ENCODE measurements around the gene CATSPERE. TPM values are rescaled to one million over a fixed set of nuclear protein-coding genes. Genes with fewer than 3 reads are reported as not detected.

Gene CATSPERE
- polyA plus RNA-seq, 6 donors from 2014 or later: 0.16 to 1.5 (median 0.91) TPM

DNA sequence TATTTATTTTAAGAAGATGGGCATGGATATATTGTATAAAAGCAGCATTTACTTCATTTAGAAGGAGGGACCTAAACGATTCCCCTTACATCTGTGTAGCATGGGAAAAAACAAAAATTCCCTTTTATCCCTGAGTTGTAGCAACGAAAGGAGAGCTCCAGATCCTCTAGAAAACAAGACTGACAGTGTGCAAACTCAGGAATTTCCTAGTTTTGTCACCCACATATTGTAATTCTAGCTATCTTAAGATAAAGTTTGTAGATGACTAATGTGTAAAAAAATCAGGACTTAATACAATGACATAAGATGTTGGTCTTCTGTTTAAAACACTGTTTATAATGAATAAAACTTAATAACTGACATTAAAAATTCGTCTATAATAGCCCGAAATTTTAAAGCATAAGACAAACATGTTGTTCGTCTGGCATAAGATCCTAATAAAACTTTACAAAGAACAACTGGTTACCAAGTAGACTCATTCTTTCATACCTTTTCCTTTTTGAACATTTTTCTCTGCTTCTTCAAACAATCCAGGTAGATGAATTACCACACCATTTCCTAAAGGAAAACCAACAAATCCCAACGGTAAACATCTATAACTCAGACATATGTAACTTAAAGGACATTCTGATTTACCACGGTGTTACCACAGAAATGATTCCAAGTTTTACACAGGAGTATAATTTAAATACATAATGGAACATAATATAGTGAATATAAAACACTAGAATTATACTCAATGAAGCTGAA lies 24.6 kb upstream of the CATSPERE start:
- Mint-ChIP-seq H3K27me3 (no peaks in the 10 kb centered on the region), H3K27ac (no peak overlapping the region), H3K9me3 (no peaks in the 10 kb centered on the region), H3K36me3 (peaks cover 10 to 19% of the 10 kb centered on the region in 2 donors), H3K4me3 (no peak overlapping the region), H3K4me1 (peaks cover 8 to 12% (median 12%) of the 10 kb centered on the region in 3 donors)
- no peak for ATAC-seq (ENCODE audit: low read depth in 2 of 2)
- no peak for DNase-seq

DNA sequence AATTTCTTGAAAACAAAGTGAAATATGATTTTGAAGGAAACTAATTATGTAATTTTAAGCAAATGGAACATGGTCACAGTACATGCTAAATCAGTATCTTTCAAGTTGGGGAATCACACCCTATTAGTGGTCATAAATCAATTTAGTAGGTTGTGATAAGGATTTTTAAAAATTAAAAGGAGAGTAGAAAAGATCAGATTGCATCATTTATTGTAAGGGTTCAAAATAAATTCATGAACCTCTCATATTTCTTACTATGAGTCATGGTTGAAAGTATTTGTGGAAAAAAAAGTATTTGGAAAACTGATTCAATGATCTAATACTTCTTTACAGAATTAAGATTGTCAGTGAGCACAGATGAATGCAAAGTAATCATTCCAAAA lies 24.0 kb upstream of the CATSPERE start:
- no peak for ATAC-seq (ENCODE audit: low read depth in 2 of 2)
- Mint-ChIP-seq H3K27ac (no peak overlapping the region), H3K4me1 (peaks cover 8 to 12% (median 12%) of the 10 kb centered on the region in 3 donors), H3K27me3 (no peaks in the 10 kb centered on the region), H3K9me3 (no peaks in the 10 kb centered on the region), H3K4me3 (no peak overlapping the region), H3K36me3 (peaks cover 10 to 19% of the 10 kb centered on the region in 2 donors)
- no peak for DNase-seq

DNA sequence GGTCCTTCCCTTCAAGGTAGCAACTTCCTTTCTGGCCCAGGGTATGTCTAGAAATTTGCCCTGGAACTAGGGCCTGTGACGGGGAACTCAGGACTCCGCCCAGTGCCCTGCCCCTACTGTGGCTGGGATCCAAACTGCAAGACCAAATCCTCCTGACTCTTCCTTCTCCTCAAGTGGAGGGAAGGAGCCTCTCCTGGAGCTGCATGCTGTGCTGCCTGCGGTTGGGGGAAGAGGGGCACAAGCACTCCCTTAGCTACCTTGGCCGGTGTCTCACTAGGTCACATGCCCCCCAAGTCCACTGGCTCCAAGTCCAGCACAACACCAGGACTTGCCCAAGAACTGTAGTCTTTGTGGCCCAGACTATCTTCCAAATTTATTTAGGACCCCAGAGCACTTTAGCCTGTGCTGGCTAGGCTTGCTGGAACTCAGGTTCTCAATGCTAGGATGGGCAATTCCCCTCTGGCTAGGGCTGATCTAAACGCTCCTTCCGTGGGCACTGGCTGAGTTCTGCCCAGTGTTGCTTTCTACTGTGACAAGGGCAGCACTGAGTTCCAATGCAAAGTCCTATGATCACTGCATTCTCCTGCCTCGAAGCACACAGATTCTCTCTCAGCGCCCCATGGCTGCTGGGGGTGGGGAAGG lies 21.6 kb upstream of the CATSPERE start:
- peak overlapping the region in 2 of 6 donors; percentile 63 to 69 for H3K27ac Mint-ChIP-seq
- H3K4me3 Mint-ChIP-seq: no peak overlapping the region
- H3K27me3 Mint-ChIP-seq: no peaks in the 10 kb centered on the region
- DNase-seq: no peak
- no peak for ATAC-seq (ENCODE audit: low read depth in 2 of 2)
- H3K9me3 Mint-ChIP-seq: no peaks in the 10 kb centered on the region
- H3K36me3 Mint-ChIP-seq: peaks cover 10 to 15% of the 10 kb centered on the region in 2 donors
- peaks cover 12 to 16% (median 16%) of the 10 kb centered on the region in 3 donors for H3K4me1 Mint-ChIP-seq

DNA sequence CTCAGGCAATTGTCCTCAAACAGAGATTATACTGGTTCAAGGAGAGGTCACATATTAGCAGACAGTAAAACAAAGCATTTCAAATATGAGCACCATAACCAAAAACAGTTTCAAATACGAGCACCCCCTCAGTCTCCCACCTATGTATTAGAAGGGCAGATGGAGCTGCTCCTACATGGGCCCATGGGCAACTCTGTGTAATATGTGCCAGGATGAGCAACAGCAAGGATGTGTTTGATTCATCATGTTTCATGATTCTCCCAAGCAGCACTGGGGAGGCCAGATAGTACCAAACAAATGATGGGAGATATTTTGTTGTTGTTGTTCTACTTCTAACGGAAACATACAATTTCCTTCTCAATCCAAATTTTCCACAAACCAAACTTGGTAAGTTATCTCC lies 18.2 kb upstream of the CATSPERE start:
- ATAC-seq (ENCODE audit: low read depth in 2 of 2): no peak
- no peak overlapping the region for H3K27ac Mint-ChIP-seq
- no peaks in the 10 kb centered on the region for H3K36me3 Mint-ChIP-seq
- no peaks in the 10 kb centered on the region for H3K27me3 Mint-ChIP-seq
- H3K4me3 Mint-ChIP-seq: no peak overlapping the region
- peaks cover 37 to 42% (median 39%) of the 10 kb centered on the region in 3 donors for H3K4me1 Mint-ChIP-seq
- no peaks in the 10 kb centered on the region for H3K9me3 Mint-ChIP-seq
- no peak for DNase-seq

DNA sequence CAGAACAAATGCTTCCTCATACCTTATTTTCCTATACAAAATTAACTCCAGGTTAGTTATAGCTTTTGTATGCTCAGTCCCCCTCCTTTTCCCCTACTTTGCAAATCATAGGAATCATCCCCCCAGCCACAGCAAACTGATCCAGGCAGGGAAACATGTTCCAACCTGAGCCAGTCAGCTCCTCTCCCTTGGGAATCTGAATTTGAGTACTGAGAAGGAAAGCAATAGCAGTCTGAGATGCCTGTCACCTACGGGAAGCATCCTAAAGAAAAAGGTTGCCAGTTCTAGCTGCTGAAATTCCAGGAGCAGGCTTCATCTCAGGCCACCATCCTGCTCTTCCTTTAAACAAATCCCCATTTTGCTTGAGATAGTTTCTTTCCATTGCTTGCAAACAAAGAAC lies 16.2 kb upstream of the CATSPERE start:
- DNase-seq (no peak), ATAC-seq (ENCODE audit: low read depth in 2 of 2) (no peak)
- Mint-ChIP-seq H3K27ac (peak overlapping the region in 4 of 6 donors; percentile 16 to 53 (median 34)), H3K4me1 (peaks cover 33 to 48% (median 39%) of the 10 kb centered on the region in 3 donors), H3K36me3 (no peaks in the 10 kb centered on the region), H3K4me3 (no peak overlapping the region), H3K27me3 (no peaks in the 10 kb centered on the region), H3K9me3 (no peaks in the 10 kb centered on the region)

DNA sequence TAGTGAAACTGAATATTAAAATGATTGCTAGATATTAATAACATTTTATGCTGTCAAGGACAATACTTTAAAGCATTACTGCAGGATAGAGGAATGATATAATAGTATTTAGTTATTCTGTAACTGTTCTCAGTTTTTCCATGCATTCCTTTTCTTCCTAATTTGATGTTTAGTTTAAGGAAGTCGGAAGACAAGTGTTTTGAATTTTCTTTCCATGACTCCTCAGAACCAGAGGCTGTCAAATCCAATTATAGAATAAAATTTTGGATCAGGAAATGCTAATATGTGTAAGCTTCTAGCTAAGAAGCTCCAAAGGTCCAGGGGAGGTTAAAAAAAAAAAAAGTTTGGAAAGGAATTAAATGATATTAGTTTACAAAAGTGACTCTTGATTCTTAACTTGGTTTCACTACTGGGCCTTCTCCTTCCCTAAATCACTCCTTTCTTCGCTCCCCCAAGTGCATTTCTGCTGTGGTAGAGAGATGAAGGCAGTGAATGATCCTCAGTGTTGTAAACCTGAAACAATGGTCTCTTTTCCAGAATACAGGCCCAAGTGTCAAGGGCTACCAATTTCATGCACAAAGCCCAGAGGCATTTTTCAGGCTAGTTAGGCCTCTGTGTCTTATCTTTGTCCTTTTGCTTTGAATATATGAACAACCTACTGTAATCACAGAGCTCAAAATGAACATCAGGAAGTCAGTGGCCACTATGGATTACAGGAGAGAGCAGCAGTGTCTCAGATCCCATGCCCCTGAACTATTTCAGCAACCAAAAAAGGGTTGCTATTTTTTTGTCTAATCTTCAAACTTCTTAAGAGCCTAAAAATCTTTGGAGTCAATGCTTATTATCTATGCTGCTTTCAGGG lies 15.5 kb upstream of the CATSPERE start:
- H3K27me3 Mint-ChIP-seq: no peaks in the 10 kb centered on the region
- H3K9me3 Mint-ChIP-seq: no peaks in the 10 kb centered on the region
- H3K4me3 Mint-ChIP-seq: peak overlapping the region in 1 of 8 donors; percentile 55
- H3K27ac Mint-ChIP-seq: peak overlapping the region in 4 of 6 donors; percentile 4 to 88 (median 54)
- no peak for ATAC-seq (ENCODE audit: low read depth in 2 of 2)
- no peak for DNase-seq
- peaks cover 40 to 54% (median 46%) of the 10 kb centered on the region in 3 donors for H3K4me1 Mint-ChIP-seq
- H3K36me3 Mint-ChIP-seq: no peaks in the 10 kb centered on the region

DNA sequence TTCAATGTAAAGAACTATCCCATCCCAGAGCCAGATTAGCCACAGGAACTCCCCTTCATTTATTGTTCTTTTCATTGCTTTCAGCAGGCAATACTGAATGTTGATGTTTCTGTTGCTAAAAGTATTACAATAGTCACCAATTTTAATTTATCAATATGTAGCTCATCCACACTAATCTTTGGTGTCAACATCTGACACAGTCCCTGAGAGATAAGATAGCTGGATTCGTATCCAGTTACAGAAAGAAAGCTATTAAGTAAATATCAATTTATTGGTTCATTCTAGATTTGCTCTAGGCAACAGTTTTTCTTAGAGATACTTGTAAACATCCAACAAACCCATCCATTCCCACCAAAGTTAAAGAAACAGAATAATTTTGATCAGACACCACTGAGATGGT lies 14.0 kb upstream of the CATSPERE start:
- Mint-ChIP-seq H3K36me3 (no peaks in the 10 kb centered on the region), H3K4me3 (no peak overlapping the region), H3K27ac (no peak overlapping the region), H3K27me3 (no peaks in the 10 kb centered on the region), H3K9me3 (peaks cover 0 to under 1% (median 0%) of the 10 kb centered on the region in 7 donors), H3K4me1 (peaks cover 46 to 59% (median 47%) of the 10 kb centered on the region in 3 donors)
- DNase-seq (no peak), ATAC-seq (ENCODE audit: low read depth in 2 of 2) (no peak)

DNA sequence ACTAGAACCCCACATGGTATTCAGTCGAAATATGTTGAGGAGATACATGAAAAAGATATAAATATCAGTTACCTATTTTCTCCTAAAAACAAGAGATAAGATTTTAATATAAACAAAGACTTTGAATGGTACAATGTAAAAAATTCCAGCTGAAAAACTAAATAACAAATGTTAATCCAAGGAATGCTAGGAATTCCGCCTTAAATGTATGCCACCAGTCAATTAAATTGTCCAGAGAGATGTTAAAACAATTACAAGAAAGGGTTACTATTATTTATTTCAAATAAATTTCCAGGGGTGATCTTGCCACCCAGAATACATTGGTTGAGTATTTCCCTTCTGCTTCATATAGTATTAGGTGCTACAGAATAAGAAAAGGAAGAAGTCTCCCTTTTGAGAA lies 13.5 kb upstream of the CATSPERE start:
- Mint-ChIP-seq H3K9me3 (peaks cover 0 to 4% (median 0%) of the 10 kb centered on the region in 7 donors), H3K27ac (peak overlapping the region in 1 of 6 donors; percentile 39), H3K27me3 (no peaks in the 10 kb centered on the region), H3K4me3 (no peak overlapping the region), H3K36me3 (no peaks in the 10 kb centered on the region), H3K4me1 (peaks cover 51 to 62% (median 51%) of the 10 kb centered on the region in 3 donors)
- DNase-seq (no peak), ATAC-seq (ENCODE audit: low read depth in 2 of 2) (no peak)

DNA sequence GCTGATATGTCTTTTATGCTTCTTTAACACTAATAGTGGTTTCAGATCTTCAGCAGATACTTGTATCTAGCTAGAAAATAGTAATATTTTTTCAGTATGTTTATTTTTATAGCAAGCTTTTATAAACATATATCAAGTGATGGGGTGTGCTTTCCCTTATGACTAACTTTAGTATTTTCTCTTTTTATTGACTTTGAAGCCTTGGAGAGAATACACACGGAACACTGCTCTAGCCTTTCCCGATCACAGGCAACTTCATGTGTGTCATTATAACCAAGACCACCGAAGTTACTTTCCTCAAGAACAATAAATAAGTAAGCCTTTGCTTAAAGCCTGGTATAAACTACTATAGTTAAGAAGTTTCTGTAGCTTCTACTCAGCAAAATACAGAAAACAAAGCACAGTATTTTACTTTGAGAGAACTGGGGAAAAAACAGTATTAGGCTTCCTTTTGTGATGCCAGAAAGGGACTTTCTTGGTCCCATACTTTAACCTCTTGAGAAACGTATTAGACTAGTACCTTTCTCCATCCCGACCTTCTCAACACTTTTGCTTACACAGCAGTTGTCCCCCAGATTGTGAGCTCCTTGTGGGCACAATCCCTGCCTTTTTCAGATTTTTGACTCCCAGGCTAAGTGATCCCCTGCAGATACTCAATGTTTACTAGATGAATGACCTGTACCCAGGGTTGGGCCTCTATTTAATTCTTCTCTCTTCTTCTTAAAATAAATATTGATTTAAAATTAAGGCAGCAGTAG lies 12.6 kb upstream of the CATSPERE start:
- Mint-ChIP-seq H3K27me3 (no peaks in the 10 kb centered on the region), H3K36me3 (no peaks in the 10 kb centered on the region)
- DNase-seq: no peak

DNA sequence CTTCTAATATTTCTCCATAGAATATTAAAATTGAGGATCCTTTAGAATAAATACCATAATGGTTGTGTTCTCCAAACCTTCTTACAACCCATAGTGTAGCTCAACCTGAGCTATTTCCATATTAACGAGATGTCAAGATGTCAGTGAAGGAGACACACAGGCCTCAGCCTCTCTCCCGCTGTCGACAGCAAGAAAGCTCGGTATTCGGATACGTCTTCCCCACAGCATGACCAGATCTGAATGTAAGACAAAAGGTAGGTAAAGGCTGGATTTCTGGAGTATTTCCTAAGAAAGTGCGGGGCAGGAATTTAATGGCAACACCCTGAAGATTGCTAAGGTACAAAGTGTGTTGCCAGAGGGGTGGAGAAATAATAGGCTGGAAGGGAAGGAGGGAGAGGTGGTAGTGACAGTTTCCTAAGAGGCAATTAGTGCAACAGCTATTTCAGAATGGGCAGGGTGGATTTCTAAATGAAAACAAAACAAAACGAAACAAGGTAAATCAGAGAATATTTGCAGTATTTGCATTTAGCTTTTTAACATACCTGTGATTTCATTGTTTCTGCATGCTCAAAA lies 11.1 kb upstream of the CATSPERE start:
- Mint-ChIP-seq H3K9me3 (peaks cover 0 to 4% (median 0%) of the 10 kb centered on the region in 7 donors), H3K36me3 (no peaks in the 10 kb centered on the region), H3K27me3 (no peaks in the 10 kb centered on the region), H3K27ac (peak overlapping the region in 5 of 6 donors; percentile 58 to 99 (median 97)), H3K4me1 (peaks cover 43 to 55% (median 54%) of the 10 kb centered on the region in 3 donors), H3K4me3 (peak overlapping the region; percentile 67 to 96 (median 94))
- ATAC-seq (ENCODE audit: low read depth in 2 of 2) (no peak), DNase-seq (no peak)

More for the DNA sequence above, 12.6 kb upstream of the CATSPERE start:
- Mint-ChIP-seq H3K4me3 (peak overlapping the region in 1 of 8 donors; percentile 37), H3K4me1 (peaks cover 47 to 58% (median 53%) of the 10 kb centered on the region in 3 donors), H3K27ac (no peak overlapping the region), H3K9me3 (peaks cover 0 to 4% (median 0%) of the 10 kb centered on the region in 7 donors)
- no peak for ATAC-seq (ENCODE audit: low read depth in 2 of 2)

DNA sequence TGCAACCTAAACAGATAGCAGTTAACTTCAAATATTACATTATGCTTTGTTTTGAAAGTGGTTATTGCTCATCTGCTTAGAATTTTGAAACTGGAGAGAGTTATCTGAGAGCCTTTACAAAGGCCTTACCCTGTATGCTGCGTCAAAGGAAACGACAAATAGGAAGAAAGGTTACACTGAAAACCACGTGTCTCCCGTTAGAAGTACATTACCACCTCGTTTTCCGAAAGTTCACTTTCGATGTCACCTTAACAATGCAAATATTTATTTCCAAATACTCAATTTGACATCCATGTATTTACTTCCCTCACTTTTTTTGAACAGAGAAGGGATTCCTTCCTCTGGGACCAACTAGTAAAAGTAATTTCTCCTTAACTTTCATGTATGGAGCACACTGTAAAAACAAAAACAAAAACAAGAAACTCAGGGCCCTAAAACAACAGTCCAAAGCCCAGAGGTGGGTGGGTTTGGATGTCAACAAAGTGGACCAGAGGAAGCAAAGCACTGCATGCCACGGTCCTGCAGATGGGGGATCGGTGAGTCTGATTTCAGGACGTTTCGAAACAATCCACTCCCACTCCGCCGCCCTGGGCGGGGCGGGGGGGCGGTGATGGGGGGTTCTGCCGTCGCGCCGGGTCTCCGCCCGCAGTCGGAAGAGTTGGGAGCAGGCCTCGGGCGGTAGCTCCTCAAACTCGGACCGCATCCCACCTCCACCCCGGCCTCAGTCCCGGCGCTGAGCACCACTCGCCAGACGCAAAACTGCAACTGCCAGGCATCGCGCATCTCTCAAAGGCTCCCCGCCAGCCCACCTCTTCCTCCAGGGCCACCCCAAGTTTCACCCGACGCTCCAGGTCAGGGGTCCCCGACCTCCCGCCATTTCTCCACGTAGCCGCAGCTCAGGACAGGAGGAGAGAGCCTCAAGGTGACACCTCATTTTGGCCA lies 10.2 kb upstream of the CATSPERE start:
- Mint-ChIP-seq H3K4me3 (peak overlapping the region; percentile 67 to 96 (median 94)), H3K4me1 (peaks cover 35 to 47% (median 45%) of the 10 kb centered on the region in 3 donors), H3K27ac (peak overlapping the region; percentile 58 to 99 (median 98)), H3K36me3 (no peaks in the 10 kb centered on the region), H3K27me3 (no peaks in the 10 kb centered on the region), H3K9me3 (peaks cover 0 to 4% (median 0%) of the 10 kb centered on the region in 7 donors)
- peak in 1 of 2 donors; percentile 4 for ATAC-seq (ENCODE audit: low read depth in 2 of 2)
- peak; percentile 50 for DNase-seq
